ENCODE results near the gene PAXX.
"Not testable (repeated sequence)": the region's sequence is repeated elsewhere in the genome, so short reads cannot be mapped to it uniquely, and the experiment has no call there.

PAXX gene

GRCh38 chr9:136997371-136997770 is 5.1 kb downstream of the PAXX start:
- H3K27me3 ChIP-seq (ENCODE audit: control insufficient read depth in 1 of 2, insufficient read depth in 2 of 2, low read length in 2 of 2): peaks cover 11 to 34% of the 10 kb centered on the region in 2 donors
- peaks cover 0 to 2% of the 10 kb centered on the region in 2 donors for H3K36me3 ChIP-seq (ENCODE audit: control insufficient read depth in 2 of 2, insufficient read depth in 2 of 2, low read length in 2 of 2)
- H3K27ac ChIP-seq (ENCODE audit: low read length): no peak overlapping the region
- no peak overlapping the region for H3K4me3 ChIP-seq (ENCODE audit: low read length in 2 of 2)
- no peak overlapping the region for H3K9ac ChIP-seq (ENCODE audit: low read length in 2 of 2)
- no peaks in the 10 kb centered on the region for H3K9me3 ChIP-seq (ENCODE audit: control insufficient read depth in 2 of 2, low read length in 2 of 2)
- H3K4me1 ChIP-seq (ENCODE audit: control insufficient read depth, insufficient read depth, low read length): peaks cover 39% of the 10 kb centered on the region

GRCh38 chr9:136997830-136998234 is 5.6 kb downstream of the PAXX start:
- Histone ChIP-seq H3K27ac (ENCODE audit: low read length) (no peak overlapping the region), H3K36me3 (ENCODE audit: control insufficient read depth in 2 of 2, insufficient read depth in 2 of 2, low read length in 2 of 2) (peaks cover 0 to 2% of the 10 kb centered on the region in 2 donors), H3K9ac (ENCODE audit: low read length in 2 of 2) (no peak overlapping the region), H3K9me3 (ENCODE audit: control insufficient read depth in 2 of 2, low read length in 2 of 2) (no peaks in the 10 kb centered on the region), H3K27me3 (ENCODE audit: control insufficient read depth in 1 of 2, insufficient read depth in 2 of 2, low read length in 2 of 2) (peaks cover 11 to 34% of the 10 kb centered on the region in 2 donors), H3K4me3 (ENCODE audit: low read length in 2 of 2) (no peak overlapping the region), H3K4me1 (ENCODE audit: control insufficient read depth, insufficient read depth, low read length) (peaks cover 36% of the 10 kb centered on the region)

DNA sequence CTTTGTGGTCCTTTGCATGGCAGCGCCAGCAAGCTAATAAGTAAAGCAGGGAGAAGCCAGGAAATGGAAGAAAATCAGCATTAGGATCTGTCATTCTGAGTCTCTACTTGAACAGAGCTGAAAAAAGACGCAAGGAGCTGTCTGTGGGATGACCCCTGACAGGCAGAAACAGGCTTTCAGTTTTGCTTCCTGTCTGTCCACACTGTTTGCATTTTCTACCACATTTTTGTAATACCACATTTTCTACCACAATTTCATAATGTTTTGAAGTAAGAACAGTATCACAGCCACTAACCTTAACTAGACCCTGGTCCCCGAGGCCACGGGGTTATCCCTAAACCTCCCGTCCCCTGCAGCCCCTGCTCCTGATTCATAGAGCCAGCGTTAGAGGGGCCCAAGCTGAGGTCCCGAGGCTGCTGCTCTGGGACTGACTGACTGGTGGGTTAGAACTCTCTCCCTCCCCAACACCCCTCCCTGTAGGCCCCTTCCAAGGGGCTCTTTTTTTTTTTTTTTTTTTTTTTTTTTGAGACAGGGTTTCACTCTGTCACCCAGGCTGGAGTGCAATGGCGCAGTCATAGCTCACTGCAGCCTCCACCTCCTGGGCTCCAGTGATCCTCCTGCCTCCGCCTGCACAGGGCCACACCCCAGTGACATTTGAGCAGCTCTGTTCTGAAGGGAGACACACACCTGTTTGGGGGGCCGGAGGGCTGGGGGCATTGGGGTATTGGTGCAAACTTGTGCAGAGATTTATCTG is 8.1 kb downstream of the PAXX start:
- H3K9me3 ChIP-seq (ENCODE audit: control insufficient read depth in 2 of 2, low read length in 2 of 2): no peaks in the 10 kb centered on the region
- peaks cover 9 to 25% of the 10 kb centered on the region in 2 donors for H3K27me3 ChIP-seq (ENCODE audit: control insufficient read depth in 1 of 2, insufficient read depth in 2 of 2, low read length in 2 of 2)
- peaks cover 17% of the 10 kb centered on the region for H3K4me1 ChIP-seq (ENCODE audit: control insufficient read depth, insufficient read depth, low read length)
- no peak overlapping the region for H3K27ac ChIP-seq (ENCODE audit: low read length)
- H3K9ac ChIP-seq (ENCODE audit: low read length in 2 of 2): no peak overlapping the region
- no peak overlapping the region for H3K4me3 ChIP-seq (ENCODE audit: low read length in 2 of 2)
- H3K36me3 ChIP-seq (ENCODE audit: control insufficient read depth in 2 of 2, insufficient read depth in 2 of 2, low read length in 2 of 2): no peaks in the 10 kb centered on the region

DNA sequence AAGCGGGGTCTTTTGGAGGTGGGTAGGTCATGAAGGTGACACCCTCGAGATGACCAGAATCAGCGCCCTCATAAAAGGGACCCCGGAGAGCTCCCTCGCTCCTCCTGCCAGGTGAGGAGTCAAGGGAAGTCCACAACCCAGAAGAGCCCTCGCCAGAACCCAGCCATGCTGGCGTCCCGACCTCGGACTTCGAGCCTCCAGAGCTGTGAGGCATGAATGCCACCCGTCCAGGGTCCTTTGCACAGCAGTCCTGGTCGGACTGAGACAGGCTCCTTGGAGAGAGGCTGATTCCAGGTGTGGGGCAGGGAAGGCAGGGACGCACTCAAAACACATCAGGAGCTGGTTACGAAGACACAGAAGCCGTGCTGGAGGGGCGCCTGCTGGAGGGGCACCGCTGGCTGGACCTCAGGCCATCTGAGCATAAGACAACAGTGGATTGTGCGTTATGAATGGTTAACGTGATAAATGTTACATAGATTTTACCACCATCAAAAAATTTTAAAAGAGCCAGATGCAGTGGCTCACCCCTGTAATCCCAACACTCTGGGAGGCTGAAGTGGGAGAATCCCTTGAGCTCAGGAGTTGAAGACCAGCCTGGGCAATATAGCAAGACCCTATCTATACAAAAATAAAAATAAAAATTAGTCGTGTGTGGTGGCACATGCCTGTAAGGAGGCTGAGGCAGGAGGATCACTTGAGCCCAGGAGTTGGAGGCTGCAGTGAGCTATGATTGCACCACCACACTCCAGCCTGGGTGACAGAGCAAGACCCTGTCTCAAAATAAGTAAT is 9.8 kb downstream of the PAXX start:
- H3K4me3 ChIP-seq (ENCODE audit: low read length in 2 of 2): no peak overlapping the region
- peaks cover 2 to 11% of the 10 kb centered on the region in 2 donors for H3K27me3 ChIP-seq (ENCODE audit: control insufficient read depth in 1 of 2, insufficient read depth in 2 of 2, low read length in 2 of 2)
- no peak overlapping the region for H3K27ac ChIP-seq (ENCODE audit: low read length)
- H3K9me3 ChIP-seq (ENCODE audit: control insufficient read depth in 2 of 2, low read length in 2 of 2): no peaks in the 10 kb centered on the region
- H3K36me3 ChIP-seq (ENCODE audit: control insufficient read depth in 2 of 2, insufficient read depth in 2 of 2, low read length in 2 of 2): no peaks in the 10 kb centered on the region
- H3K9ac ChIP-seq (ENCODE audit: low read length in 2 of 2): no peak overlapping the region
- peaks cover 5% of the 10 kb centered on the region for H3K4me1 ChIP-seq (ENCODE audit: control insufficient read depth, insufficient read depth, low read length)

DNA sequence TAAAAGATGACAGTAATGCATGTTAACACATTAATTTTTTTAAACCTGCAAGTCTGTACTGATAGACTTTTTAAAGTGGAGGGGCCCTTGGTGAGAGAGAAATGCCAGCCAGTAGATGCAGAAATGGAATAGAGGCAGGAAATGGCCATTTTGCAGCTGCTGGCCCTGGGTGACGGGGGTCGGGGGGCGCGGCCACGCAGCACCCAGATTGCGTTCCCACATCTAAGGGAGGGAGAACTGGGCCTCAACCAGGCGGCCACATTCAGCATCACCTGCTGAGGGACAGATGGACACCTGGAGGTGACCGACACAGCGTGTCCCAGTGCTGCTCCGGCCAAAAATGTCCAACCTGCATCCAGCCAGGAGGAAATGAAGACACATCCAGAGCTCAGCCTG is 10.4 kb downstream of the PAXX start:
- Histone ChIP-seq H3K27me3 (ENCODE audit: control insufficient read depth in 1 of 2, insufficient read depth in 2 of 2, low read length in 2 of 2) (peaks cover 2 to 5% of the 10 kb centered on the region in 2 donors), H3K9ac (ENCODE audit: low read length in 2 of 2) (no peak overlapping the region), H3K4me3 (ENCODE audit: low read length in 2 of 2) (no peak overlapping the region), H3K9me3 (ENCODE audit: control insufficient read depth in 2 of 2, low read length in 2 of 2) (no peaks in the 10 kb centered on the region), H3K27ac (ENCODE audit: low read length) (no peak overlapping the region), H3K36me3 (ENCODE audit: control insufficient read depth in 2 of 2, insufficient read depth in 2 of 2, low read length in 2 of 2) (no peaks in the 10 kb centered on the region), H3K4me1 (ENCODE audit: control insufficient read depth, insufficient read depth, low read length) (peaks cover 2% of the 10 kb centered on the region)

DNA sequence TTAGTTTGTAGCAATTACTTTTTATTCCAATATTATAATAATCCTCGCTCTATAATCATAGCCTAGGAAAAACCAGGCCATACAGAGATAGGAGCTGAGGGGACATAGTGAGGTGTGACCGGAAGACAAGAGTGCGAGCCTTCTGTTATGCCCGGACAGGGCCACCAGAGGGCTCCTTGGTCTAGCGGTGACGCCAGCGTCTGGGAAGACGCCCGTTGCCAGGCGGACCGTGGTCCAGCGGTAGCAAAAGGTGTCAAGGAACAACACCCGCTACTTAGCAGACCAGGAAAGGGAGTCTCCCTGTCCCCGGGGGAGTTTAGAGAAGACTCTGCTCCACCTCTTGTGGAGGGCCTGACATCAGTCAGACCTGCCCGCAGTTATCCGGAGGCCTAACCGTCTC is 12.1 kb downstream of the PAXX start:
- not testable (repeated sequence) for H3K27me3 ChIP-seq (ENCODE audit: control insufficient read depth in 1 of 2, insufficient read depth in 2 of 2, low read length in 2 of 2); H3K36me3 ChIP-seq (ENCODE audit: control insufficient read depth in 2 of 2, insufficient read depth in 2 of 2, low read length in 2 of 2); H3K9me3 ChIP-seq (ENCODE audit: control insufficient read depth in 2 of 2, low read length in 2 of 2); H3K27ac ChIP-seq (ENCODE audit: low read length); H3K4me3 ChIP-seq (ENCODE audit: low read length in 2 of 2); H3K9ac ChIP-seq (ENCODE audit: low read length in 2 of 2); H3K4me1 ChIP-seq (ENCODE audit: control insufficient read depth, insufficient read depth, low read length)

DNA sequence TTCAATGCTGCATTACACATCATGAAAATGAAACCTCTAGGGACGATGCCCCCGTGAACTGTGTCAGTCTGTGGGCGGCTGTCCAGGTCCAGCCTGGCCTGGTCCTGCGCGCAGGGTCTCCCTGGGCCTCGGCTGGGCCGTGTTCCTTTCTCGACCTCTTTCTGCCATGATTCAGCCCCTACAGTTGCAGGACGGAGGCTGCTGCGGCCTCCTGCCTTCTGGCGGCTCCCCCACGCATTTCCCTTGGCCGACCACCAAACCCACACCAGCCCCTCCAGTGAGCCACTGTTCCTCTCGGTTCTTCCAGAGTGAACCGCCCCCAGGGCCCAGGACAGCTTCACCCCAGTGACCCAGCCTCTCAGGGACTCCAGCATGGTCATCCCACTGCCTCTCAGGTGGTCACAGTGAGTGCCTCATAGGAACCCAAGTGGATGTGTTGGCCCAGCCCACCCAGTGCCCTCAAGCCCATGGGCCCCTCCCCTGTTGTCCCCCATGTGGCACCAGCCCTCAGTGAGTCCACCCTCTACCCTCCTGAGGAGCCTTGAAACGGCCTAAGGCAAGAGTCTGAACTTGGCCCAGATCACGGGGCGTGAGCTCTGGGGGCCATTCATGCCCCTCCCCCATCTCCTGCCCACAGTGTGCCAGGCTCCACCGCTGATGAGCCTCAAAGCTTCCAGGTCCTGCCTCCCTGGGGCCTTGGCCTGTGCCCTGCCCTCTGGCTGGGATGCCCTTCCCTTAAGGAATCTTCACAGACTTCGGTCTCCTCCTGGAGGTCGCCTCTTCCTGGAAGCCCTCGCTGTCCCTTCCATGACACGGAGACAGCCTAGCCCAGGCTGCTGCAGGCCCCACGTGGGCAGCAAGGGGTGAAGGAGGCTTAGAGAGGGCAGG is 14.1 kb downstream of the PAXX start:
- H3K9ac ChIP-seq (ENCODE audit: low read length in 2 of 2): no peak overlapping the region
- H3K36me3 ChIP-seq (ENCODE audit: control insufficient read depth in 2 of 2, insufficient read depth in 2 of 2, low read length in 2 of 2): no peaks in the 10 kb centered on the region
- H3K4me1 ChIP-seq (ENCODE audit: control insufficient read depth, insufficient read depth, low read length): peaks cover 2% of the 10 kb centered on the region
- no peaks in the 10 kb centered on the region for H3K27me3 ChIP-seq (ENCODE audit: control insufficient read depth in 1 of 2, insufficient read depth in 2 of 2, low read length in 2 of 2)
- H3K9me3 ChIP-seq (ENCODE audit: control insufficient read depth in 2 of 2, low read length in 2 of 2): no peaks in the 10 kb centered on the region
- no peak overlapping the region for H3K4me3 ChIP-seq (ENCODE audit: low read length in 2 of 2)
- H3K27ac ChIP-seq (ENCODE audit: low read length): no peak overlapping the region

DNA sequence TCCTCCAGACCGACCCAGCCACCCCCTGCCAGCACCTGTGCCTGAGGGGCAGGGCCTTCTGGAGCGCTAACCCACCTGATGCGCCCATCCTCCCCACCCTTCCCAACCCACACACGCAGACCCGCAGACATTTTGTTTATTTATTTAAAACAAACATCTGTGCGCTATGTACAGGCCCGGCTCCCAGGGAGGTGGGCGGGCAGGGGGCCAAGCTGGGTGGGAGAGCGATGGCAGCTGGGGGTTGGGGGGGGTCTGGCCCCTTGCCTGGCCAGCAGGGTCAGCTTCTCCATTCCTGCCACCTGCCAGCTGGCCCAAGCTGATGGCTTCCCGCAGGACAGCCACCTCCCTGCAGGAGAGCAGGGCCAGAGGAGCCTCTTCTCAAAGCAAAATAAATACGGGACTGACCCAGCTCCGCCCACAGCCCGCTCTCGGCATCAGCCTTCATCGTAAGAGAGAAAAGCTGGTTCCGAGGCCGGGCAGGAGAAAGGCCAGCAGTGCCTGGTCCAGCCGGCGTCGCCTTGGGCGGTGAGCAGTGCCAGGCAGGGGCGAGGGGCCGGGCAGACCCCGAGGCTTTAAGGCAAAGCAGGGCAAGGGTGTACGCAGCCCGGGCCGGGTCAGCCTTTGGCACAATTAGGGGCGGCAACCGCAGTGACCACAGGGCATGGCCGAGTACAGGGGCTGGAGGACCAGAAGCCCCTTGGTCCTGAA is 15.0 kb downstream of the PAXX start:
- Histone ChIP-seq H3K4me1 (ENCODE audit: control insufficient read depth, insufficient read depth, low read length) (peaks cover 2% of the 10 kb centered on the region), H3K4me3 (ENCODE audit: low read length in 2 of 2) (no peak overlapping the region), H3K27me3 (ENCODE audit: control insufficient read depth in 1 of 2, insufficient read depth in 2 of 2, low read length in 2 of 2) (no peaks in the 10 kb centered on the region), H3K36me3 (ENCODE audit: control insufficient read depth in 2 of 2, insufficient read depth in 2 of 2, low read length in 2 of 2) (no peaks in the 10 kb centered on the region), H3K27ac (ENCODE audit: low read length) (no peak overlapping the region), H3K9ac (ENCODE audit: low read length in 2 of 2) (no peak overlapping the region), H3K9me3 (ENCODE audit: control insufficient read depth in 2 of 2, low read length in 2 of 2) (no peaks in the 10 kb centered on the region)

DNA sequence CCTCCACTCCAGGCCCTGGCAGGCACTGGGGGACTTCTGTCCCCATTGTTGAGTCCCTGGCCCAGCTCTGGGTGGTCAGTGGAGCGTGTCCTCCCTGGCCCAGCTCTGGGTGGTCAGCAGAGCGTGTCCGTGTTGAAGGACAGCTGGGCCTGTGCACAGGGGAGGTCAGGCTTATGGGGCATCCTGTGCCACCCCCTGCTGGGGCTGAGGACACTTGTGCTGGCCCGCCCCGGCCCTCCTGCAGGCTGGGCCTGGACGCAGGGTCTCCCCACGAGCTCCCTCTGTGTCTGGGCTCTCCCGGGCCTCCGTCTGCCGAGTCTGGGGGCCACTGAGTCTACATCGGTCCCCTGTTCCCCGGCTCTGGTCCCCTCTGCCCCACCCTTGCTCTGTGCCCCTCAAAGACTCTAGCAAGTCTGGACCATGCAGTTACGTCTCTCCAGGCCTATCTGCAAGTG is 15.6 kb downstream of the PAXX start:
- no peaks in the 10 kb centered on the region for H3K9me3 ChIP-seq (ENCODE audit: control insufficient read depth in 2 of 2, low read length in 2 of 2)
- no peak overlapping the region for H3K27ac ChIP-seq (ENCODE audit: low read length)
- H3K9ac ChIP-seq (ENCODE audit: low read length in 2 of 2): no peak overlapping the region
- H3K4me1 ChIP-seq (ENCODE audit: control insufficient read depth, insufficient read depth, low read length): peaks cover 2% of the 10 kb centered on the region
- H3K27me3 ChIP-seq (ENCODE audit: control insufficient read depth in 1 of 2, insufficient read depth in 2 of 2, low read length in 2 of 2): no peaks in the 10 kb centered on the region
- H3K36me3 ChIP-seq (ENCODE audit: control insufficient read depth in 2 of 2, insufficient read depth in 2 of 2, low read length in 2 of 2): no peaks in the 10 kb centered on the region
- no peak overlapping the region for H3K4me3 ChIP-seq (ENCODE audit: low read length in 2 of 2)

DNA sequence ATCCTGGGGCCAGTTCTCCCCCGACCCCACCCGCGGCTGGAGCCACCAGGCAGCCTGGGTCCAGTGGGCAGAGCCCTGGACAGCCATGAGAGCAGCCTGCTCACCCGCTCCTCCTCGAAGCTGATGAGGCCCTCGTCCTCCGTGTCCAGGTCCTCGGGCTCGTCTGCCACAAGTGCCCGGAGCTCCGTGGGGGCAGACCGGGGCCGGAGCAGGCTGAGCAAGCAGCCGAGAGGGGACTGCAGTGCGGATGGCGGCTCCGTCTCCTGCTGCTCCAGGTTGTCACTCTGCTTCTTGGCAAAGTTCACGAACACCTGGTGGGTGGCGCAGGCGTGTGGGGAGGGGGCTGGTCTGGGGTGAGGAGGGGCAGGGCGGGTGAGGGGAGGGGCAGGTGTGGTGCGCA is 16.1 kb downstream of the PAXX start:
- H3K9ac ChIP-seq (ENCODE audit: low read length in 2 of 2): no peak overlapping the region
- no peaks in the 10 kb centered on the region for H3K36me3 ChIP-seq (ENCODE audit: control insufficient read depth in 2 of 2, insufficient read depth in 2 of 2, low read length in 2 of 2)
- H3K4me3 ChIP-seq (ENCODE audit: low read length in 2 of 2): no peak overlapping the region
- H3K27me3 ChIP-seq (ENCODE audit: control insufficient read depth in 1 of 2, insufficient read depth in 2 of 2, low read length in 2 of 2): no peaks in the 10 kb centered on the region
- peaks cover 2% of the 10 kb centered on the region for H3K4me1 ChIP-seq (ENCODE audit: control insufficient read depth, insufficient read depth, low read length)
- H3K27ac ChIP-seq (ENCODE audit: low read length): no peak overlapping the region
- H3K9me3 ChIP-seq (ENCODE audit: control insufficient read depth in 2 of 2, low read length in 2 of 2): no peaks in the 10 kb centered on the region

Measured in stomach smooth muscle (tissue), 2 donors.